ENCODE results near the gene FAM174B.

GRCh38 chr15:92696096-92696495 lies 40.5 kb upstream of the FAM174B start:
- TF ChIP-seq CTCF (conservative IDR thresholded peaks at IDR 0.05 in 1 of 2, IDR thresholded peaks at IDR 0.05 in 1 of 2; ENCODE audit: extremely low read depth in 1 of 2, insufficient read depth in 1 of 2, low read depth in 1 of 2, low read length in 2 of 2) = no peak
- no peak for TF ChIP-seq EZH2 (IDR thresholded peaks at IDR 0.05; ENCODE audit: borderline replicate concordance, low read length)
